Measurements from ENCODE around the gene SLC6A7.
"Not testable (repeated sequence)": the region's sequence is repeated elsewhere in the genome, so short reads cannot be mapped to it uniquely, and the experiment has no call there.

SLC6A7 gene

GRCh38 chr5:150222906-150223305, 33.0 kb downstream of the SLC6A7 start:
- no peak for DNase-seq

GRCh38 chr5:150223474-150223873, 33.6 kb downstream of the SLC6A7 start:
- DNase-seq = no peak

GRCh38 chr5:150224483-150225027, 34.7 kb downstream of the SLC6A7 start:
- no peak for DNase-seq

- DNase-seq = no peak
These were observed 37.2 kb downstream of the SLC6A7 start for GRCh38 chr5:150227036-150227435.

- DNase-seq = no peak
These were observed 37.9 kb downstream of the SLC6A7 start for GRCh38 chr5:150227606-150228273.

GRCh38 chr5:150229571-150229970, 39.7 kb downstream of the SLC6A7 start:
- no peak for DNase-seq

- DNase-seq = no peak
These were observed 41.0 kb downstream of the SLC6A7 start for GRCh38 chr5:150230842-150231241.

GRCh38 chr5:150233706-150234105, 43.8 kb downstream of the SLC6A7 start:
- DNase-seq = not testable (repeated sequence)

GRCh38 chr5:150234576-150235499, 45.0 kb downstream of the SLC6A7 start:
- no peak for DNase-seq

GRCh38 chr5:150235500-150235854, 45.6 kb downstream of the SLC6A7 start:
- no peak for DNase-seq

- no peak for DNase-seq
These were observed 46.5 kb downstream of the SLC6A7 start for GRCh38 chr5:150236313-150236712.

GRCh38 chr5:150236981-150237754, 47.3 kb downstream of the SLC6A7 start:
- no peak for DNase-seq

- no peak for DNase-seq
These were observed 48.8 kb downstream of the SLC6A7 start for GRCh38 chr5:150238646-150239045.

- no peak for DNase-seq
These were observed 49.4 kb downstream of the SLC6A7 start for GRCh38 chr5:150239099-150239793.

GRCh38 chr5:150239794-150240122, 49.9 kb downstream of the SLC6A7 start:
- DNase-seq = no peak

GRCh38 chr5:150241298-150242160, 51.7 kb downstream of the SLC6A7 start:
- DNase-seq = no peak

GRCh38 chr5:150242251-150242894, 52.5 kb downstream of the SLC6A7 start:
- no peak for DNase-seq

- DNase-seq = no peak
These were observed 53.7 kb downstream of the SLC6A7 start for GRCh38 chr5:150243590-150243989.

GRCh38 chr5:150244209-150244608, 54.3 kb downstream of the SLC6A7 start:
- DNase-seq = no peak

- no peak for DNase-seq
These were observed 55.4 kb downstream of the SLC6A7 start for GRCh38 chr5:150245111-150245789.

GRCh38 chr5:150245808-150246207, 55.9 kb downstream of the SLC6A7 start:
- DNase-seq = no peak
